Endothelial cell of umbilical vein (primary cell): ENCODE data around the gene GTF2H1. TPM values are rescaled to one million over a fixed set of nuclear protein-coding genes. Genes with fewer than 3 reads are reported as not detected.

Experiments
- BruUV-seq: library from RNA; stranded (reverse); fragments of 400-500 nt; replicated peaks from 2 replicates; lab custom pipeline; 2021; lab: Mats Ljungman, UMichigan
- CTCF ChIA-PET: fragments of 300-600, 350-600 bp; sonication (Branson Sonifier 250); formaldehyde crosslinking; loops from one replicate; lab custom pipeline; 2021; ENCODE audit warnings: antibody characterized with exemption, inconsistent platforms; lab: Charles Lee
- POLR2A ChIA-PET: fragments of 300-600, 350-600 bp; sonication (Branson Sonifier 250); formaldehyde crosslinking; loops from one replicate; lab custom pipeline; 2021; ENCODE audit warnings: antibody characterized with exemption, inconsistent platforms; lab: Charles Lee
- DNase-seq: peaks from one replicate; pipeline ENCODE4 v3.0.0-alpha.2; 2011; ENCODE audit warnings: low read depth, low spot score
- FAIRE-seq: peaks from 2 replicates; lab custom pipeline; 2011; peaks lifted over from hg19 to GRCh38; lab: Jason Lieb, UNC
- H2AFZ ChIP-seq: 2 replicates; pipeline ENCODE4 v1.6.0; 2012; ENCODE audit warnings: low read depth, low read length, control low read depth, inconsistent platforms
- H3K27ac ChIP-seq: 2 replicates; pipeline ENCODE4 v1.5.1; 2011; ENCODE audit warnings: low read depth, mild to moderate bottlenecking, control low read depth, low read length, moderate library complexity; ENCODE audit not compliant: insufficient read depth
- H3K27me3 ChIP-seq, 2 experiments: 2 replicates each; pipeline versions ENCODE4 v1.6.0 to v1.6.1; 2011; ENCODE audit warnings: low read length in 2 of 2, mixed read lengths in 1 of 2; ENCODE audit not compliant: control insufficient read depth in 2 of 2, insufficient read depth in 2 of 2
- H3K36me3 ChIP-seq, 2 experiments: 2 replicates in 1 of 2; 3 replicates in 1 of 2; pipeline ENCODE4 v1.5.1; 2011; ENCODE audit warnings: low read length in 2 of 2, mild to moderate bottlenecking in 1 of 2, moderate library complexity in 1 of 2; ENCODE audit not compliant: control insufficient read depth in 2 of 2, insufficient read depth in 2 of 2; ENCODE audit errors: extremely low read depth in 1 of 2
- H3K4me1 ChIP-seq: 3 replicates; pipeline ENCODE4 v1.5.1; 2011; ENCODE audit warnings: mild to moderate bottlenecking, low read length; ENCODE audit not compliant: control insufficient read depth, insufficient read depth; ENCODE audit errors: extremely low read depth
- H3K4me2 ChIP-seq: 2 replicates; pipeline ENCODE4 v1.6.1; 2011; ENCODE audit warnings: low read length, control low read depth, mixed read lengths; ENCODE audit not compliant: insufficient read depth
- H3K4me3 ChIP-seq, 3 experiments: fragments of 200-600 bp in 1 of 3; sonication (generic), shearing (Covaris generic) in 1 of 3; replicated peaks in 1 of 3; 2 replicates each; pipeline ENCODE4 v1.5.1; 2011 to 2016; ENCODE audit warnings: control low read depth in 3 of 3, low read length in 3 of 3, mild to moderate bottlenecking in 2 of 3, inconsistent platforms in 1 of 3, low read depth in 1 of 3, moderate library complexity in 1 of 3; ENCODE audit not compliant: insufficient read depth in 1 of 3
- H3K79me2 ChIP-seq: 2 replicates; pipeline ENCODE4 v1.6.0; 2012; ENCODE audit warnings: low read length, inconsistent platforms; ENCODE audit not compliant: control insufficient read depth, insufficient read depth
- H3K9ac ChIP-seq: replicated peaks from 2 replicates; pipeline ENCODE3; 2011; ENCODE audit warnings: low read length, control low read depth; ENCODE audit not compliant: insufficient read depth; ENCODE audit errors: extremely low read depth
- H3K9me1 ChIP-seq: replicated peaks from 3 replicates; pipeline ENCODE4 v1.6.0; 2011; ENCODE audit warnings: mild to moderate bottlenecking, low read length; ENCODE audit not compliant: control insufficient read depth, insufficient read depth; ENCODE audit errors: extremely low read depth
- H3K9me3 ChIP-seq: replicated peaks from 2 replicates; pipeline ENCODE4 v1.5.1; 2012; ENCODE audit warnings: low read length, inconsistent platforms; ENCODE audit not compliant: control insufficient read depth, insufficient read depth
- H4K20me1 ChIP-seq: replicated peaks from 2 replicates; pipeline ENCODE3; 2011; ENCODE audit warnings: mild to moderate bottlenecking, low read length; ENCODE audit not compliant: control insufficient read depth, insufficient read depth; ENCODE audit errors: extremely low read depth
- CTCF ChIP-seq, 2 donors: IDR thresholded peaks; 1 replicate in 1 of 2; 2 replicates in 1 of 2; pipeline ENCODE4 v1.5.1; 2011; ENCODE audit warnings: low read length in 2 of 2, mild to moderate bottlenecking in 2 of 2, moderate library complexity in 2 of 2, control low read depth in 1 of 2, inconsistent platforms in 1 of 2, low read depth in 1 of 2; ENCODE audit not compliant: insufficient read depth in 1 of 2; ENCODE audit errors: extremely low read depth in 1 of 2
- EZH2 ChIP-seq: IDR thresholded peaks from 2 replicates; pipeline ENCODE4 v1.6.1; 2012; ENCODE audit warnings: borderline replicate concordance, low read depth, mild to moderate bottlenecking, moderate library complexity, low read length, inconsistent platforms; ENCODE audit not compliant: severe bottlenecking
- FOS ChIP-seq: IDR thresholded peaks from 2 replicates; pipeline ENCODE4 v1.6.1; 2011; ENCODE audit warnings: mild to moderate bottlenecking, low read length, moderate library complexity, borderline replicate concordance; ENCODE audit not compliant: insufficient read depth
- GATA2 ChIP-seq: IDR thresholded peaks from 2 replicates; pipeline ENCODE4 v1.7.0; 2011; ENCODE audit warnings: low read depth, mild to moderate bottlenecking, moderate library complexity, mixed read lengths, low read length; ENCODE audit not compliant: insufficient read length, insufficient read depth
- JUN ChIP-seq: IDR thresholded peaks from 2 replicates; pipeline ENCODE4 v1.6.1; 2011; ENCODE audit warnings: borderline replicate concordance, low read depth; ENCODE audit not compliant: insufficient read length, insufficient read depth
- MAX ChIP-seq: IDR thresholded peaks from 2 replicates; pipeline ENCODE4 v1.6.1; 2011; ENCODE audit not compliant: insufficient read depth, insufficient read length
- MYC ChIP-seq: IDR thresholded peaks from one replicate; pipeline ENCODE4 v1.6.1; 2011; ENCODE audit warnings: mild to moderate bottlenecking, low read depth, low read length
- POLR2A ChIP-seq: IDR thresholded peaks from 2 replicates; pipeline ENCODE4 v1.6.1; 2012; ENCODE audit warnings: low read depth, mild to moderate bottlenecking, control low read depth, low read length
- POLR2AphosphoS5 ChIP-seq: IDR thresholded peaks from 2 replicates; pipeline ENCODE4 v1.6.1; 2012; ENCODE audit warnings: low read depth, mild to moderate bottlenecking, control low read depth, low read length, moderate library complexity; ENCODE audit not compliant: insufficient read depth
- dilution Hi-C: fragments of 300-500 bp; cut with MboI; formaldehyde crosslinking; loops from one replicate; pipeline ENCODE4 v1.15.0; 2019; ENCODE audit warnings: low sequenced_read_pairs; ENCODE audit not compliant: extremely low pct_ligation_motif_present
- intact Hi-C: fragments of 100-400 bp; cut with micrococcal nuclease; formaldehyde crosslinking; loops from one replicate; pipeline ENCODE4 v1.10.0; 2022
- polyA plus RNA-seq, 4 experiments: library from polyadenylated mRNA; depleted of rRNA in 3 of 4; stranded (reverse) in 3 of 4; unstranded in 1 of 4; fragments of >200 nt; gene quantifications; 2 replicates each; pipeline versions ENCODE4 v1.2.1 to v1.2.3, GENCODE V29; 2011 to 2012; ENCODE audit warnings: missing spikeins in 1 of 4
- total RNA-seq: library from RNA; stranded (reverse); gene quantifications from 2 replicates; pipeline ENCODE4 v1.2.3, GENCODE V29; 2021

GTF2H1 gene
- total and polyA plus RNA-seq, 2 donors (not counting 3 experiments of a cell fraction or from before 2014, with no cell fraction given), result 15.7 to 47.7 TPM

GRCh38 chr11:18395735-18396504 is 73.6 kb downstream of the GTF2H1 start:
- POLR2A ChIA-PET, result interaction anchor here (1.2 to 2.5 kb wide), 4 partner anchors 12 to 130 kb away, joined by 10 to 31 read pairs (median 14); partner anchors contain the start of genes HPS5 and TSG101
- DNase-seq (peak; percentile 100), FAIRE-seq (peak; percentile 99)
- Histone ChIP-seq H3K4me1 (peaks cover 18% of the 10 kb centered on the region), H4K20me1 (no peaks in the 10 kb centered on the region), H2AFZ (peak overlapping the region; percentile 10), H3K27ac (peak overlapping the region; percentile 56), H3K9ac (peak overlapping the region; percentile 83), H3K9me1 (no peaks in the 10 kb centered on the region), H3K79me2 (peaks cover 51% of the 10 kb centered on the region), H3K27me3 (no peaks in the 10 kb centered on the region), H3K4me3 (peak overlapping the region; percentile 42 to 80 (median 65)), H3K36me3 (peaks cover 5 to 23% of the 10 kb centered on the region in 2 experiments), H3K4me2 (peak overlapping the region; percentile 95), H3K9me3 (no peaks in the 10 kb centered on the region)
- BruUV-seq, result no TSS peak
- intact Hi-C loops, result loop anchor here (1.0 to 10.0 kb wide), 6 partner anchors 74 to 1319 kb away; partner anchors contain the start of genes GTF2H1, HPS5, NAV2 and SPTY2D1
- CTCF ChIA-PET, result interaction anchor here (0.9 to 3.8 kb wide), 7 partner anchors 11 to 152 kb away, joined by 3 to 27 read pairs (median 6); partner anchors contain the start of genes GTF2H1, HPS5 and TSG101
- TF ChIP-seq MYC (no peak), FOS (no peak), MAX (no peak), CTCF (IDR thresholded peaks at IDR 0.05; ENCODE audit: extremely low read depth in 1 of 2, insufficient read depth in 1 of 2, low read depth in 1 of 2, low read length in 2 of 2) (no peak), POLR2AphosphoS5 (peak; percentile 93), EZH2 (no peak), POLR2A (peak; percentile 83), GATA2 (no peak), JUN (no peak)
- dilution Hi-C loops, result no loop called here
